NCI-H2081 treated with DMSO at 0.1 percent for 48 hours (cell line): ENCODE results near the gene KRTAP5-6.

Experiments used
- DNase-seq: peaks from one replicate; lab custom pipeline; 2025; lab: John Stamatoyannopoulos, UW

Gene KRTAP5-6

GRCh38 chr11:1733716-1734640 lies 37.0 kb downstream of the KRTAP5-6 start:
- no peak for DNase-seq

- DNase-seq, result no peak
Measured at GRCh38 chr11:1734641-1735081, 37.7 kb downstream of the KRTAP5-6 start.

GRCh38 chr11:1735271-1735670 lies 38.3 kb downstream of the KRTAP5-6 start:
- no peak for DNase-seq

DNA sequence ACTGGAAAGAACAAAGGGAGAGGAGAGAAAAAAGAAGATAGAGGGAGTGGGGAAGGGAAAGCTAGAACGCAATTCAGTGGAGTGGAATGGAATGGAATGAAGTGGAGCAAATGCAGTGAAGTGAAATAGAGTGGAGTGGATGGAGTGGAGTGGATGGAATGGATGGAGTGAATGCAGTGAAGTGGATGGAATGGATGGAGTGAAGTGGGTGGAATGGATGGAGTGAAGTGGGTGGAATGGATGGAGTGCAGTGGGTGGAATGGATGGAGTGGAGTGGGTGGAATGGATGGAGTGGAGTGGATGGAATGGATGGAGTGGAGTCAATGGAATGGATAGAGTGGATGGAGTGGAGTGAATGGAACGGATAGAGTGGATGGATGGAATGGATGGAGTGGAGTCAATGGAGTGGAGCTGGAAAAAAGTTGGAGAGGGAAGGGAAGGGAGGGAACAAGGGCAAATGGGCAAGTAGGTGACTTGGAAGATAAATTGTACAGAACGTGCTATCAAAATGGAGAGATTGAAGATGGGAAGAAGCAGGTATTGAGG lies 39.5 kb downstream of the KRTAP5-6 start:
- no peak for DNase-seq

- no peak for DNase-seq
Measured at GRCh38 chr11:1737080-1737757, 40.2 kb downstream of the KRTAP5-6 start.

DNA sequence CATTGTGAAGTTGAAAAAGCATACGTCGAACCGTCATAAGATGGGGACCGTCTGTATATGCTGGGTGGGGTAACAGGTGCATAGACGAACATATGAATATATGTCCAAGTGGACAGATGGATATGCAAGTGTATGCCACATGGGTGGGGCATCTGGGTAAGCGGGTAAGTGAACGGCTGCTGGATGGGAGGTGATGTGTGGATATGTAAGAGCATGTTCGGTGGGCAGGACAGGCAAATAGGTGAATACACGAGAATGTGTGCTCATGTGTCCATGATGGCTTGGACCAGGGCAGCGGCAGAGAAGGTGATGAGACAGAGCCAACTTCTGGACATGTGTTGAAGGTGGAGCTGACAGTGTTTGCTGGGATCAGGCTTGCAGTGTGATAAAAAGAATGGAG lies 41.4 kb downstream of the KRTAP5-6 start:
- no peak for DNase-seq

- DNase-seq, result no peak
Measured at GRCh38 chr11:1739576-1739975, 42.6 kb downstream of the KRTAP5-6 start.

GRCh38 chr11:1740786-1741530 lies 44.0 kb downstream of the KRTAP5-6 start:
- DNase-seq, result no peak

GRCh38 chr11:1741741-1742140 lies 44.7 kb downstream of the KRTAP5-6 start:
- no peak for DNase-seq

- no peak for DNase-seq
Measured at GRCh38 chr11:1742371-1742770, 45.4 kb downstream of the KRTAP5-6 start.

DNA sequence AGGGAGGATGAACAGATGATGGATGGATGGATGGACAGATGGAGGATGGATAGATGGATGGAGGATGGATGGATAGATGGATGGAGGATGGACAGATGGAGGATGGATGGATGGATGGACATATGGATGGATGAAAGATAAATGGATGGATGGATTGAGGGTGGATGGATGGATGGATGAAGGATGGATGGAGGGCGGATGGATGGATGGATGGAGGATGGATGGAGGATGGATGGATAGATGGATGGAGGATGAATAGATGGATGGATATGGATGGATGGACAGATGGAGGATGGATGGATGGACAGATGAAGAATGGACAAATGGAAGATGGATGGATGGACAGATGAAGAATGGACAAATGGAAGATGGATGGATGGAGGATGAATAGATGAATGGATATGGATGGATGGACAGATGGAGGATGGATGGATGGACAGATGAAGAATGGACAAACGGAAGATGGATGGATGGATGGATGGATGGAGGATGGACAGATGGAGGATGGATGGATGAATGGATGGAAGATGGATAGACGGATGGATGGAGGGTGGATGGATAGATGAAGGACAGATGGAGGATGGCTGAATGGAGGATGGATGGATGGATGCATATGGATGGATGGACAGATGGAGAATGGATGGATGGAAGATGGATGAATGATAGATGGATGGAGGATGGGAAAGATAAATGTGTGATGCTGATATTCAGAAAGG lies 46.0 kb downstream of the KRTAP5-6 start:
- DNase-seq, result no peak

DNA sequence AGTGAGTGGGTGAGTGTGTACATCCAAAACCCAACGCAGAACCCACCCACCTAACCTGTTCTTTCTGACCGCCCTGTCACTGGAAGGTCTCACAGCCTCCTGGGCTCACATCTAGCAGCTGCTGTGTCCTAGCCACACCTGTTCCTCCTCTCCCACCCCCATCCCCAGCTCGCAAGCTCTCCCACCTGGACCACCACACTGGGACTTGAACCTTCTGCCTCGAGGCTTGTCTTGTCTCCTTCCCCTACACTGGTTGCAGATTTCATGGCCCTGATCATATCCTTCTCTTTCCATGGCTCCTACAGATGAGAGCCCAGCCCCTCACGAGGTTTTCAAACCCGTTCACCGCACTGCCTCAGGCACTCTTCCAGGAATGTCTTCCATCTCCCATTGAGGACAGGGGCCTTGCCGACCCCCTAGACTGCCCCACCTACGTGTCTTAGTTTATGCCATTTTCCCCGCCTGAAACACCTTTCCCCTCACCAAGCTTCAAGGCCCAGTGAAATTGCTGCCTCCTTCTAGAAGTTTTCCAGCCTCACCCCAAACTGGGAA lies 46.7 kb downstream of the KRTAP5-6 start:
- no peak for DNase-seq

DNA sequence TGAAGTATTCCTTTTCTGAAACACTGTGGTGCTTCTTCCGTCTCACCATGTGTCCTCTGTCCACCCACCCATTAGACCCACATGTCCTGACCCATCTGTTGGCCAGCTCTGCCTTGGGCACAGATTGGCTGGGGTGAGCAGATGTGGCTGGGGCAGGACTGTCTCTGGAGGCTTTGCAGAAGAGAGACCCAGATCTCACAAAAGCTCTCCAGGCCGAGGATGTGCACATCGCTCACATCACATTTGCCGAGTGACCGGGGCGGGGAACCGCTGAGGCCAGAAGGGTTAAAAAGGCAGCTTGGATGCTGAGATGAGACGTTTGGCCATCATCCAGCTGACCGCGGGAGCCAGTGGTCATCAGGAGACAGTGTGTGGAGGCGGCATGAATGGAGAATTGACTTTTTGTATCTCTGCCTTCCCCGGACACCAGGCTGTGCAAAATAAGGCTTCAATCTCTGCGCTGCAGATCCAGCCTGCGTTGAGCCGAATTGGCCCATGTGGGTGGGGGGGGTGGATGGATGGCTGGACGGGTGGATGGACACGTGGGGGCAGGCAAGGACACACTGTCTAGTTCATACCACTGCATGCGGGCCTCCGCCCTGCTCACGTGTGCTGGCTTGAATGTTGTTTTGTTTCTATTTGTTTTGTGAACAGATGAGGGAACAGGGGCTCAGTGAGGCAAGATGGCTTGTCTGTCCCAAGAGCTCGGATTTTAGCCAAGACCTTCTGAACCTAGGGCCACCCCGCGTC lies 47.3 kb downstream of the KRTAP5-6 start:
- DNase-seq, result no peak

- no peak for DNase-seq
Measured at GRCh38 chr11:1744891-1745700, 48.1 kb downstream of the KRTAP5-6 start.

DNA sequence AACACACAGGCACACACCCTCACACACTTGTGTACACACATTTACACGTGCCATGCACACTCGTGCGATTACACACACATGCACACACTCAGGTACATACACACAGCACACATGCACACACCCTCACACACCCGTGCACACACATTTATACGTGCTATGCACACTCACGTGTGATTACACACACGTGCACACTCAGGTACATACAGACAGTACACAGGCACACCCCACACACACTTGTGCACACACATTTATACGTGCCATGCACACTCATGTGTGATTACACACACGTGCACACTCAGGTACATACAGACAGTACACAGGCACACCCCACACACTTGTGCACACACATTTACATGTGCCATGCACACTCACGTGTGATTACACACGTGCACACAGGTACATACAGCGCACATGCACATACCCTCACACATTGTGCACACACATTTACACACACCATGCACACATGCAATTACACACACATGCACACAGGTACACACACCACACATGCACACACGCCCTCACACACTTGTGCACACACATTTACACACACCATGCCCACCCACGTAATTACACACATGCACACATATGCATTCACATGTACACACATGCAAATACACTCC lies 48.8 kb downstream of the KRTAP5-6 start:
- DNase-seq, result no peak

GRCh38 chr11:1746511-1746931 lies 49.5 kb downstream of the KRTAP5-6 start:
- no peak for DNase-seq

DNA sequence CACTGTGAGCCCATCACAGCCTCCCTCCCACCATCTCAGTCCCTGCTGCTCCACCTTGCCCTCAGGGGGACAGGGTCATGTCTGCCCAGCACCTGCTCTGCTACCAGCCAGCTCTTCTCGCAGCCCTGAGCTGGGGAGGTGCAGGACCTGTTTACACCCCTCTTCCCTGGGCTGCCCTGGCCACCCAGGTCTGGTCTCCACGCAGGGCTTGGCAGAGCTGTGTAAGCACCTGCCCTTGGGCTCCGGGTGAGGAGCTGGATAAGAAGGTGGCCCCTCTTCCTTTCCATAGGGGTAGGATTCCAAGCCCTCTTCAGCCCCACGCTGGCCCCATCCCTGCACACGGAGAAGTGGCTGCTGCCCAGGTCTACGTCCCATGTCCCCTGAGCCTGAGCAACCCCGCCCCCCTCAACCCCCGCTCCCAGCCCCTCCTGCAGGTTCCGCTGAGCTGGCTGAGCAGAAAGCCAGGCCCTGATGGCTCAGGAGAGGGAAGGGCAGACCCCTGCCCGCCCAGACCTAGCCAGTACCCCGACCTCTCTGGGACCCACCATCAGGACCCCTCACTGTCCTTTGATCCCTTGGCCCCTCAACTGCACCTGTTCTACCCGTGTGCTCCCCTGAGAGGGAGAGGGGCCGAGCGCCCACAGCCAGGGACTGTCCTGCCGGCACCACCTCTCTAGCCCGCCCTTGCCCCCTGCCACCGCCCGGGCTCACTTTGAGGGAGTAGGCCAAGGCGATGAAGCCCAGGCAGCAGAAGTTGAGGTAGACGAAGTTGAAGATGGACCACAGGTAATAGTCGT lies 50.2 kb downstream of the KRTAP5-6 start:
- DNase-seq, result no peak
